Measurements from ENCODE around the gene SDR39U1.

DNA sequence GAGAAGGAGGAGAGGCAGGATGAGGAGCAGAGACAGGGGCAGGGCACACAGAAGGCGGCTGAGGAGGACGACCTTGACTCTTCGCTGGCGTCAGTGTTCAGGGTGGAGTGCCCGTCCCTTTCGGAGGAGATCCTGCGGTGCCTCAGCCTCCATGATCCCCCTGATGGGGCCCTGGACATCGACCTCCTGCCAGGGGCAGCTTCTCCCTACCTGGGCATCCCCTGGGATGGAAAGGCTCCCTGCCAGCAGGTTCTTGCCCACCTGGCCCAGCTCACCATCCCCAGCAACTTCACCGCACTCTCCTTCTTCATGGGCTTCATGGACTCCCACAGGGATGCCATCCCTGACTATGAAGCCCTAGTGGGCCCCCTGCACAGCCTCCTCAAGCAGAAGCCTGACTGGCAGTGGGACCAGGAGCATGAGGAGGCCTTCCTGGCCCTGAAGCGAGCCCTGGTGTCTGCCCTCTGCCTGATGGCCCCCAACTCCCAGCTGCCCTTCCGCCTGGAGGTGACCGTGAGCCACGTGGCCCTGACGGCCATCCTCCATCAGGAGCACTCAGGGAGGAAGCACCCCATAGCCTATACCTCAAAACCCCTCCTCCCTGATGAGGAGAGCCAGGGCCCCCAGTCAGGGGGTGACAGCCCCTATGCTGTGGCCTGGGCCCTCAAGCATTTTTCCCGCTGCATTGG, 27.7 kb downstream of the SDR39U1 start:
- TF ChIP-seq, protein P1, sequence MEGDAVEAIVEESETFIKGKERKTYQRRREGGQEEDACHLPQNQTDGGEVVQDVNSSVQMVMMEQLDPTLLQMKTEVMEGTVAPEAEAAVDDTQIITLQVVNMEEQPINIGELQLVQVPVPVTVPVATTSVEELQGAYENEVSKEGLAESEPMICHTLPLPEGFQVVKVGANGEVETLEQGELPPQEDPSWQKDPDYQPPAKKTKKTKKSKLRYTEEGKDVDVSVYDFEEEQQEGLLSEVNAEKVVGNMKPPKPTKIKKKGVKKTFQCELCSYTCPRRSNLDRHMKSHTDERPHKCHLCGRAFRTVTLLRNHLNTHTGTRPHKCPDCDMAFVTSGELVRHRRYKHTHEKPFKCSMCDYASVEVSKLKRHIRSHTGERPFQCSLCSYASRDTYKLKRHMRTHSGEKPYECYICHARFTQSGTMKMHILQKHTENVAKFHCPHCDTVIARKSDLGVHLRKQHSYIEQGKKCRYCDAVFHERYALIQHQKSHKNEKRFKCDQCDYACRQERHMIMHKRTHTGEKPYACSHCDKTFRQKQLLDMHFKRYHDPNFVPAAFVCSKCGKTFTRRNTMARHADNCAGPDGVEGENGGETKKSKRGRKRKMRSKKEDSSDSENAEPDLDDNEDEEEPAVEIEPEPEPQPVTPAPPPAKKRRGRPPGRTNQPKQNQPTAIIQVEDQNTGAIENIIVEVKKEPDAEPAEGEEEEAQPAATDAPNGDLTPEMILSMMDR (IDR thresholded peaks at IDR 0.05; ENCODE audit: low read depth, low read length, poor library complexity, severe bottlenecking): no peak
- no peak for TF ChIP-seq EZH2phosphoT487 (IDR thresholded peaks at IDR 0.05; ENCODE audit: borderline replicate concordance, low read length)
